GM19193 (cell line): ENCODE measurements around the gene MAP3K2.

Experiments used
- POLR2A ChIP-seq: IDR thresholded peaks from 4 replicates; pipeline ENCODE4 v1.6.1; 2011; ENCODE audit not compliant: insufficient read depth, insufficient read length; ENCODE audit errors: extremely low read depth

The MAP3K2 gene

GRCh38 chr2:127423880-127424279, 36.1 kb upstream of the MAP3K2 start:
- no peak for TF ChIP-seq POLR2A

- no peak for TF ChIP-seq POLR2A
Measured at GRCh38 chr2:127423478-127423843, 35.7 kb upstream of the MAP3K2 start.

GRCh38 chr2:127422559-127423477, 35.0 kb upstream of the MAP3K2 start:
- TF ChIP-seq POLR2A: no peak

GRCh38 chr2:127421871-127422558, 34.2 kb upstream of the MAP3K2 start:
- no peak for TF ChIP-seq POLR2A

GRCh38 chr2:127421116-127421800, 33.5 kb upstream of the MAP3K2 start:
- TF ChIP-seq POLR2A: no peak

GRCh38 chr2:127420039-127420864, 32.5 kb upstream of the MAP3K2 start:
- TF ChIP-seq POLR2A: no peak

- TF ChIP-seq POLR2A: no peak
Measured at GRCh38 chr2:127419448-127420038, 31.8 kb upstream of the MAP3K2 start.

GRCh38 chr2:127419112-127419430, 31.3 kb upstream of the MAP3K2 start:
- no peak for TF ChIP-seq POLR2A

GRCh38 chr2:127418300-127419111, 30.7 kb upstream of the MAP3K2 start, which contains the start of gene PROC:
Gene PROC (plus strand): TSS chr2:127418427. CDS start chr2:127419943, 1,516 bp downstream.
- TF ChIP-seq POLR2A: no peak

GRCh38 chr2:127417406-127417805, 29.6 kb upstream of the MAP3K2 start:
- TF ChIP-seq POLR2A: no peak

- TF ChIP-seq POLR2A: no peak
Measured at GRCh38 chr2:127416506-127417001, 28.8 kb upstream of the MAP3K2 start.

GRCh38 chr2:127415593-127416505, 28.1 kb upstream of the MAP3K2 start:
- no peak for TF ChIP-seq POLR2A
